Panc1 (cell line): ENCODE results near the gene VPREB1.
"Not testable (repeated sequence)": the region's sequence is repeated elsewhere in the genome, so short reads cannot be mapped to it uniquely, and the experiment has no call there.

Experiments used
- TCF7L2 ChIP-seq: IDR thresholded peaks from 2 replicates; pipeline ENCODE4 v1.6.1; 2011; ENCODE audit warnings: mild to moderate bottlenecking, low read depth, low read length, inconsistent platforms
- TF ChIP-seq, protein P1 (sequence below): fragments of 450-650 bp; IDR thresholded peaks from 2 replicates; pipeline ENCODE4 v1.5.1; 2017; ENCODE audit warnings: mild to moderate bottlenecking
- TF ChIP-seq, protein P2 (sequence below), 2 experiments: IDR thresholded peaks; 2 replicates each; pipeline ENCODE4 v1.6.1; 2011 to 2012; ENCODE audit warnings: low read depth in 2 of 2, control low read depth in 1 of 2, low read length in 1 of 2, mild to moderate bottlenecking in 1 of 2, moderate library complexity in 1 of 2; ENCODE audit not compliant: insufficient read depth in 1 of 2

DNA sequence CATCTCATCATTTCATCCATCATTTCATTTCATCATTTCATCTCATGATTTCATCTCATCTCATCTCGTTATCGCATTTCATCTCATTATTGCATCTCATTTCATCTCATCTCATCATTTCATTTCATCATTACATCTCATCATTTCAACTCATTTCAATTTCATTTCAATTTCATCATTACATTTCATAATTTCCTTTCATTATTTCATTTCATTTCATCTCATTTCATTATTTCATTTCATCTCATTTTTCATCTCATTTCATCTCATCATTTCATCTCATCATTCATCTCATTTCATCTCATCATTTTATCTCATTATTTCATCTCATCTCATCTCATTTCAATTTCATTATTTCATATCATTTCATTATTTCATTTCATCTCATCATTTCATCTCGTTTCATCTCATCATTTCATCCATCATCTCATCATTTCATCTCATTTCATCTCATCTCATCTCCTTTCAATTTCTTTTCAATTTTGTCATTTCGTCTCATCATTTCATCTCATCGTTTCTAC, 42.6 kb downstream of the VPREB1 start:
- TF ChIP-seq TCF7L2: not testable (repeated sequence)
- TF ChIP-seq, protein P1, sequence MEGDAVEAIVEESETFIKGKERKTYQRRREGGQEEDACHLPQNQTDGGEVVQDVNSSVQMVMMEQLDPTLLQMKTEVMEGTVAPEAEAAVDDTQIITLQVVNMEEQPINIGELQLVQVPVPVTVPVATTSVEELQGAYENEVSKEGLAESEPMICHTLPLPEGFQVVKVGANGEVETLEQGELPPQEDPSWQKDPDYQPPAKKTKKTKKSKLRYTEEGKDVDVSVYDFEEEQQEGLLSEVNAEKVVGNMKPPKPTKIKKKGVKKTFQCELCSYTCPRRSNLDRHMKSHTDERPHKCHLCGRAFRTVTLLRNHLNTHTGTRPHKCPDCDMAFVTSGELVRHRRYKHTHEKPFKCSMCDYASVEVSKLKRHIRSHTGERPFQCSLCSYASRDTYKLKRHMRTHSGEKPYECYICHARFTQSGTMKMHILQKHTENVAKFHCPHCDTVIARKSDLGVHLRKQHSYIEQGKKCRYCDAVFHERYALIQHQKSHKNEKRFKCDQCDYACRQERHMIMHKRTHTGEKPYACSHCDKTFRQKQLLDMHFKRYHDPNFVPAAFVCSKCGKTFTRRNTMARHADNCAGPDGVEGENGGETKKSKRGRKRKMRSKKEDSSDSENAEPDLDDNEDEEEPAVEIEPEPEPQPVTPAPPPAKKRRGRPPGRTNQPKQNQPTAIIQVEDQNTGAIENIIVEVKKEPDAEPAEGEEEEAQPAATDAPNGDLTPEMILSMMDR: not testable (repeated sequence)
- TF ChIP-seq, protein P2, sequence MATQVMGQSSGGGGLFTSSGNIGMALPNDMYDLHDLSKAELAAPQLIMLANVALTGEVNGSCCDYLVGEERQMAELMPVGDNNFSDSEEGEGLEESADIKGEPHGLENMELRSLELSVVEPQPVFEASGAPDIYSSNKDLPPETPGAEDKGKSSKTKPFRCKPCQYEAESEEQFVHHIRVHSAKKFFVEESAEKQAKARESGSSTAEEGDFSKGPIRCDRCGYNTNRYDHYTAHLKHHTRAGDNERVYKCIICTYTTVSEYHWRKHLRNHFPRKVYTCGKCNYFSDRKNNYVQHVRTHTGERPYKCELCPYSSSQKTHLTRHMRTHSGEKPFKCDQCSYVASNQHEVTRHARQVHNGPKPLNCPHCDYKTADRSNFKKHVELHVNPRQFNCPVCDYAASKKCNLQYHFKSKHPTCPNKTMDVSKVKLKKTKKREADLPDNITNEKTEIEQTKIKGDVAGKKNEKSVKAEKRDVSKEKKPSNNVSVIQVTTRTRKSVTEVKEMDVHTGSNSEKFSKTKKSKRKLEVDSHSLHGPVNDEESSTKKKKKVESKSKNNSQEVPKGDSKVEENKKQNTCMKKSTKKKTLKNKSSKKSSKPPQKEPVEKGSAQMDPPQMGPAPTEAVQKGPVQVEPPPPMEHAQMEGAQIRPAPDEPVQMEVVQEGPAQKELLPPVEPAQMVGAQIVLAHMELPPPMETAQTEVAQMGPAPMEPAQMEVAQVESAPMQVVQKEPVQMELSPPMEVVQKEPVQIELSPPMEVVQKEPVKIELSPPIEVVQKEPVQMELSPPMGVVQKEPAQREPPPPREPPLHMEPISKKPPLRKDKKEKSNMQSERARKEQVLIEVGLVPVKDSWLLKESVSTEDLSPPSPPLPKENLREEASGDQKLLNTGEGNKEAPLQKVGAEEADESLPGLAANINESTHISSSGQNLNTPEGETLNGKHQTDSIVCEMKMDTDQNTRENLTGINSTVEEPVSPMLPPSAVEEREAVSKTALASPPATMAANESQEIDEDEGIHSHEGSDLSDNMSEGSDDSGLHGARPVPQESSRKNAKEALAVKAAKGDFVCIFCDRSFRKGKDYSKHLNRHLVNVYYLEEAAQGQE (IDR thresholded peaks at IDR 0.05; ENCODE audit: insufficient read depth in 1 of 2, low read depth in 2 of 2, low read length in 1 of 2): not testable (repeated sequence)
